HG03342 (cell line): ENCODE measurements around the gene ZFAND4.
"Not testable (repeated sequence)": the region's sequence is repeated elsewhere in the genome, so short reads cannot be mapped to it uniquely, and the experiment has no call there.

Experiments used
- ATAC-seq: cut with Tn5 transposase; IDR thresholded peaks from one replicate; pipeline ENCODE4 v1.9.1; 2021; ENCODE audit warnings: mild to moderate bottlenecking, moderate library complexity; ENCODE audit not compliant: unreplicated experiment

The ZFAND4 gene

GRCh38 chr10:45672181-45673073 is at the start of gene ZFAND4:
Gene ZFAND4 (minus strand): TSS chr10:45672772. CDS start chr10:45663725, 9,047 bp downstream.
- ATAC-seq, result peak; percentile 97

GRCh38 chr10:45721503-45721902 is 48.9 kb upstream of the ZFAND4 start:
- ATAC-seq, result not testable (repeated sequence)

GRCh38 chr10:45717642-45718041 is 45.1 kb upstream of the ZFAND4 start:
- ATAC-seq, result not testable (repeated sequence)

GRCh38 chr10:45717053-45717452 is 44.5 kb upstream of the ZFAND4 start:
- not testable (repeated sequence) for ATAC-seq

GRCh38 chr10:45711223-45711622 is 38.7 kb upstream of the ZFAND4 start:
- ATAC-seq, result not testable (repeated sequence)

- ATAC-seq, result peak; percentile 86
These were observed 37.7 kb upstream of the ZFAND4 start for GRCh38 chr10:45710200-45710796.

- ATAC-seq, result not testable (repeated sequence)
These were observed 5.9 kb upstream of the ZFAND4 start for GRCh38 chr10:45678467-45678866.

GRCh38 chr10:45675388-45675787 is 2.8 kb upstream of the ZFAND4 start:
- no peak for ATAC-seq

- no peak for ATAC-seq
These were observed 589 bp upstream of the ZFAND4 start for GRCh38 chr10:45673074-45673648.

GRCh38 chr10:45671300-45671699 is 1.3 kb downstream of the ZFAND4 start:
- not testable (repeated sequence) for ATAC-seq

GRCh38 chr10:45669897-45670296 is 2.7 kb downstream of the ZFAND4 start:
- ATAC-seq, result not testable (repeated sequence)

GRCh38 chr10:45660876-45661411 is 11.6 kb downstream of the ZFAND4 start:
- no peak for ATAC-seq

GRCh38 chr10:45657033-45657926 is 15.3 kb downstream of the ZFAND4 start:
- no peak for ATAC-seq

GRCh38 chr10:45655219-45655618 is 17.4 kb downstream of the ZFAND4 start:
- no peak for ATAC-seq

GRCh38 chr10:45654753-45655141 is 17.8 kb downstream of the ZFAND4 start:
- not testable (repeated sequence) for ATAC-seq

GRCh38 chr10:45653454-45653853 is 19.1 kb downstream of the ZFAND4 start:
- ATAC-seq, result peak; percentile 54

- ATAC-seq, result no peak
These were observed 20.1 kb downstream of the ZFAND4 start for GRCh38 chr10:45652511-45652910.

- no peak for ATAC-seq
These were observed 23.3 kb downstream of the ZFAND4 start for GRCh38 chr10:45649296-45649695.

GRCh38 chr10:45647118-45647517 is 25.5 kb downstream of the ZFAND4 start:
- ATAC-seq, result no peak

- ATAC-seq, result no peak
These were observed 26.1 kb downstream of the ZFAND4 start for GRCh38 chr10:45646384-45647050.
